B cell (primary cell): ENCODE results near the gene SHQ1. TPM values are rescaled to one million over a fixed set of nuclear protein-coding genes. Genes with fewer than 3 reads are reported as not detected.

Experiments used
- ATAC-seq: fragments of 200-7000 bp; cut with Tn5 transposase; one replicate; pipeline ENCODE4 v1.10.0; 2021; ENCODE audit warnings: low read depth, mild to moderate bottlenecking, moderate number of reproducible peaks, moderate library complexity
- CTCF ChIA-PET: fragments of 350-600 bp; sonication (Branson Sonifier 250); formaldehyde crosslinking; loops from one replicate; lab custom pipeline; 2021; ENCODE audit warnings: antibody characterized with exemption, inconsistent platforms; lab: Charles Lee
- POLR2A ChIA-PET: fragments of 350-600 bp; sonication (Branson Sonifier 250); formaldehyde crosslinking; loops from one replicate; lab custom pipeline; 2021; ENCODE audit warnings: antibody characterized with exemption; lab: Charles Lee
- DNase-seq: peaks from one replicate; pipeline ENCODE4 v3.0.0; 2013
- H2AFZ ChIP-seq: 2 replicates; pipeline ENCODE4 v1.6.1; 2012; ENCODE audit warnings: mild to moderate bottlenecking, low read depth, low read length; ENCODE audit not compliant: insufficient read depth, poor library complexity, severe bottlenecking
- H3K27ac ChIP-seq, 2 donors: 1 replicate in 1 of 2; 2 replicates in 1 of 2; pipeline ENCODE4 v1.5.1; 2012 to 2013; ENCODE audit warnings: low read length in 2 of 2, mild to moderate bottlenecking in 2 of 2, moderate library complexity in 1 of 2
- H3K27me3 ChIP-seq, 4 experiments: fragments of 200-600 bp in 1 of 4; sonication (generic) in 1 of 4; replicated peaks in 1 of 4; 1 replicate in 2 of 4; 2 replicates in 2 of 4; pipeline versions ENCODE4 v1.6.1 to v1.7.0; 2013 to 2016; ENCODE audit warnings: low read length in 3 of 4, mild to moderate bottlenecking in 2 of 4, mixed read lengths in 1 of 4, moderate library complexity in 1 of 4; ENCODE audit not compliant: insufficient read depth in 4 of 4, control insufficient read depth in 3 of 4; ENCODE audit errors: control extremely low read depth in 1 of 4
- H3K36me3 ChIP-seq, 2 experiments: replicated peaks in 1 of 2; 1 replicate in 1 of 2; 2 replicates in 1 of 2; pipeline versions ENCODE4 v1.6.1 to v1.7.1; 2013; ENCODE audit warnings: low read length in 1 of 2; ENCODE audit not compliant: insufficient read depth in 2 of 2, control insufficient read depth in 1 of 2; ENCODE audit errors: control extremely low read depth in 1 of 2, extremely low read depth in 1 of 2
- H3K4me1 ChIP-seq, 2 donors: fragments of 200-600 bp in 1 of 2; sonication (generic) in 1 of 2; 1 replicate in 1 of 2; 2 replicates in 1 of 2; pipeline versions ENCODE4 v1.5.1 to v1.6.1; 2013 to 2017; ENCODE audit warnings: low read length in 2 of 2; ENCODE audit not compliant: control insufficient read depth in 2 of 2, insufficient read depth in 2 of 2
- H3K4me2 ChIP-seq: replicated peaks from 2 replicates; pipeline ENCODE3; 2012; ENCODE audit warnings: mild to moderate bottlenecking, low read depth, low read length; ENCODE audit not compliant: poor library complexity, severe bottlenecking
- H3K4me3 ChIP-seq, 5 experiments: fragments of 200-600 bp in 1 of 5; sonication (generic) in 1 of 5; 1 replicate in 3 of 5; 2 replicates in 2 of 5; pipeline versions ENCODE4 v1.5.1 to v1.7.0; 2011 to 2016; ENCODE audit warnings: low read length in 4 of 5, mild to moderate bottlenecking in 4 of 5, low read depth in 2 of 5, control low read depth in 1 of 5, moderate library complexity in 1 of 5; ENCODE audit not compliant: insufficient read depth in 1 of 5; ENCODE audit errors: control extremely low read depth in 1 of 5, extremely low read depth in 1 of 5
- H3K79me2 ChIP-seq: fragments of 200-600 bp; sonication (generic); one replicate; pipeline ENCODE4 v1.6.0; 2016; ENCODE audit warnings: low read length; ENCODE audit not compliant: control insufficient read depth, insufficient read depth
- H3K9ac ChIP-seq: fragments of 200-600 bp; sonication (generic); 2 replicates; pipeline ENCODE4 v1.6.1; 2017; ENCODE audit warnings: mild to moderate bottlenecking, low read length, moderate library complexity
- H3K9me3 ChIP-seq, 3 donors: one replicate each; pipeline versions ENCODE4 v1.6.1 to v1.7.1; 2013; ENCODE audit warnings: low read length in 2 of 3; ENCODE audit not compliant: control insufficient read depth in 2 of 3, insufficient read depth in 1 of 3; ENCODE audit errors: control extremely low read depth in 1 of 3
- H4K20me1 ChIP-seq: 2 replicates; pipeline ENCODE4 v1.6.0; 2012; ENCODE audit warnings: mild to moderate bottlenecking, low read length; ENCODE audit not compliant: insufficient read depth, control insufficient read depth, poor library complexity, severe bottlenecking
- H3K27ac Mint-ChIP-seq: one replicate; pipeline ENCODE4 v1.8.0; 2021; ENCODE audit warnings: mixed read lengths
- H3K27me3 Mint-ChIP-seq: one replicate; pipeline ENCODE4 v1.8.0; 2021; ENCODE audit warnings: mixed read lengths
- H3K4me1 Mint-ChIP-seq: one replicate; pipeline ENCODE4 v1.8.0; 2021; ENCODE audit warnings: mixed read lengths
- H3K4me3 Mint-ChIP-seq: one replicate; pipeline ENCODE4 v1.8.0; 2021; ENCODE audit warnings: mixed read lengths
- H3K9me3 Mint-ChIP-seq: one replicate; pipeline ENCODE4 v1.8.0; 2022; ENCODE audit warnings: mixed read lengths; ENCODE audit not compliant: insufficient read depth
- CTCF ChIP-seq: fragments of 200-600 bp; IDR thresholded peaks from one replicate; pipeline ENCODE4 v1.8.0; 2022; ENCODE audit warnings: antibody characterized with exemption, mild to moderate bottlenecking
- EZH2 ChIP-seq: IDR thresholded peaks from 2 replicates; pipeline ENCODE4 v1.6.1; 2012; ENCODE audit warnings: borderline replicate concordance, low read depth, mild to moderate bottlenecking, moderate library complexity, low read length; ENCODE audit not compliant: insufficient read depth, poor library complexity, severe bottlenecking
- WGBS: methylation state at CpG from one replicate; pipeline ENCODE4 v1.1.5; 2013; ENCODE audit warnings: missing lambda C conversion rate; ENCODE audit not compliant: insufficient coverage; 5-methylcytosine and 5-hydroxymethylcytosine counted together
- intact Hi-C: fragments of 100-400 bp; cut with micrococcal nuclease; formaldehyde crosslinking; loops from one replicate; pipeline ENCODE4 v1.10.0; 2022
- polyA plus RNA-seq: library from polyadenylated mRNA; depleted of rRNA; stranded (reverse); fragments of >200 nt; gene quantifications from 2 replicates; pipeline ENCODE4 v1.2.3, GENCODE V29; 2012
- total RNA-seq, 2 donors: library from RNA; stranded (reverse); fragments of 120-200 nt in 1 of 2; gene quantifications; 1 replicate in 1 of 2; 2 replicates in 1 of 2; pipeline versions ENCODE4 v1.2.3 to v1.2.4, GENCODE V29; 2013 to 2022

The SHQ1 gene
- total and polyA plus RNA-seq, 2 donors (not counting 1 experiment from before 2014, with no cell fraction given): 3.6 to 32.0 TPM

- intact Hi-C loops: no loop called here
- TF ChIP-seq EZH2 (no peak), CTCF (no peak)
- H4K20me1 ChIP-seq: no peaks in the 10 kb centered on the region
Measured at GRCh38 chr3:72745146-72745999, 102.9 kb downstream of the SHQ1 start.

DNA sequence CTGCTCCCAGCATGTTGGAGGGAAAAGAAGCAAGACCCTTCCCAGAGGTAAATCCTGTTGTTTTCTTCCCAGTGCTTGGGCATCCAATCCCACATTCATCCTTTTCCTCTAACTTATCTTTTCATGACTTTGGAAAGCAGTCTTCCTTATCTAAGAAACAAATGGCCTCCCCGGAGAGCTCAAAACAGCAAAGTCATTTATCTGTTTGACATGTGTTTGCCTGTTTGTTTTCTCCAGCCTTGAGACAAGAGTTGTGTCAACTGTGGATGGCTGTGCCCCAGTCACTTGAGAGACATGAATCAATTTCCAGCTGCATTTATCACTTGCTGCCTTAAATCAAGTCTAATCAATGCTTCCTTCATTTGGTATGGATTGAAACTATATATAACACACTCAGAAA, 103.9 kb downstream of the SHQ1 start:
- Histone ChIP-seq H3K27me3 (peaks cover 0 to 54% (median 23%) of the 10 kb centered on the region in 4 experiments), H3K36me3 (no peaks in the 10 kb centered on the region), H3K4me2 (no peak overlapping the region), H3K79me2 (no peaks in the 10 kb centered on the region), H4K20me1 (no peaks in the 10 kb centered on the region), H3K9me3 (no peaks in the 10 kb centered on the region), H3K4me1 (peaks cover under 1 to 9% of the 10 kb centered on the region in 2 donors), H3K27ac (no peak overlapping the region), H3K4me3 (no peak overlapping the region), H3K9ac (no peak overlapping the region), H2AFZ (no peak overlapping the region)
- H3K27me3 Mint-ChIP-seq: peaks cover 53% of the 10 kb centered on the region
- intact Hi-C loops: no loop called here
- H3K4me3 Mint-ChIP-seq: no peak overlapping the region
- ChIA-PET POLR2A (no interaction called here), CTCF (no interaction called here)
- TF ChIP-seq CTCF: no peak
- no peak for TF ChIP-seq EZH2
- ATAC-seq: no peak
- H3K9me3 Mint-ChIP-seq: no peaks in the 10 kb centered on the region
- no peak overlapping the region for H3K27ac Mint-ChIP-seq
- H3K4me1 Mint-ChIP-seq: peaks cover 6% of the 10 kb centered on the region
- DNase-seq: no peak
- 67% methylated on average over 1 of the region's 1 CpG for WGBS

More at GRCh38 chr3:72745146-72745999, 102.9 kb downstream of the SHQ1 start:
- no peak overlapping the region for H3K4me3 Mint-ChIP-seq
- no peak overlapping the region for H3K27ac ChIP-seq
- no peaks in the 10 kb centered on the region for H3K36me3 ChIP-seq
- WGBS: 98% methylated on average over 11 of the region's 17 CpGs
- no peak overlapping the region for H2AFZ ChIP-seq
- H3K9me3 Mint-ChIP-seq: no peaks in the 10 kb centered on the region
- no peaks in the 10 kb centered on the region for H3K9me3 ChIP-seq
- peaks cover 8% of the 10 kb centered on the region for H3K4me1 Mint-ChIP-seq
- no peak for DNase-seq
- POLR2A ChIA-PET: no interaction called here
- no peak for ATAC-seq
- H3K27ac Mint-ChIP-seq: no peak overlapping the region
- no peaks in the 10 kb centered on the region for H3K79me2 ChIP-seq
- no peak overlapping the region for H3K9ac ChIP-seq
- H3K27me3 ChIP-seq: peaks cover 0 to 45% (median 20%) of the 10 kb centered on the region in 4 experiments
- no peak overlapping the region for H3K4me3 ChIP-seq
- H3K4me1 ChIP-seq: peaks cover 0 to 7% of the 10 kb centered on the region in 2 donors
- no peak overlapping the region for H3K4me2 ChIP-seq
- CTCF ChIA-PET: no interaction called here
- peaks cover 44% of the 10 kb centered on the region for H3K27me3 Mint-ChIP-seq
